HepG2 (cell line): ENCODE results near the gene CSE1L. TPM values are rescaled to one million over a fixed set of nuclear protein-coding genes. Genes with fewer than 3 reads are reported as not detected.

Experiments used
- ATAC-seq: fragments of 200-7000 bp; cut with Tn5 transposase; 3 replicates; pipeline ENCODE4 v1.9.1; 2020; ENCODE audit warnings: mild to moderate bottlenecking, moderate library complexity
- BruUV-seq: library from RNA; stranded (reverse); fragments of 400-500 nt; replicated peaks from 2 replicates; lab custom pipeline; 2021; lab: Mats Ljungman, UMichigan
- CTCF ChIA-PET: fragments of 300-600 bp; formaldehyde crosslinking; extraction: SDS; loops from one replicate; lab custom pipeline; 2021; ENCODE audit warnings: low total read pairs, inconsistent platforms, low intra/inter-chr PET ratio; lab: Yijun Ruan, JAX
- POLR2A ChIA-PET: fragments of 350-600 bp; sonication (Branson Sonifier 250); formaldehyde crosslinking; loops from one replicate; lab custom pipeline; 2020; ENCODE audit warnings: antibody characterized with exemption, inconsistent platforms; lab: Yijun Ruan, JAX
- DNase-seq: peaks from one replicate; pipeline ENCODE4 v3.0.0-alpha.2; 2015; ENCODE audit warnings: low spot score
- FAIRE-seq: peaks from 3 replicates; lab custom pipeline; 2011; peaks lifted over from hg19 to GRCh38; lab: Jason Lieb, UNC
- H2AFZ ChIP-seq: one replicate; pipeline ENCODE4 v1.6.1; 2011; ENCODE audit warnings: low read length, inconsistent platforms
- H3K27ac ChIP-seq: fragments of 300-600 bp; 3 replicates; pipeline ENCODE4 v1.8.0; 2011; ENCODE audit warnings: mixed run types, mild to moderate bottlenecking, mixed read lengths, low read length, inconsistent platforms; ENCODE audit not compliant: insufficient read depth; ENCODE audit errors: extremely low read length
- H3K27me3 ChIP-seq, 2 experiments: fragments of 200-600 bp in 1 of 2; 2 replicates in 1 of 2; 3 replicates in 1 of 2; pipeline versions ENCODE4 v1.6.0 to v1.8.0; 2011; ENCODE audit warnings: low read length in 2 of 2, mild to moderate bottlenecking in 2 of 2, moderate library complexity in 2 of 2, inconsistent platforms in 1 of 2; ENCODE audit not compliant: insufficient read depth in 2 of 2, control insufficient read depth in 1 of 2
- H3K36me3 ChIP-seq, 2 experiments: fragments of 200-600 bp in 1 of 2; replicated peaks in 1 of 2; 2 replicates in 1 of 2; 3 replicates in 1 of 2; pipeline versions ENCODE4 v1.5.1 to v1.8.0; 2011; ENCODE audit warnings: low read length in 2 of 2, inconsistent platforms in 1 of 2; ENCODE audit not compliant: insufficient read depth in 2 of 2, control insufficient read depth in 1 of 2
- H3K4me1 ChIP-seq: 2 replicates; pipeline ENCODE4 v1.5.1; 2012; ENCODE audit warnings: low read length, inconsistent platforms; ENCODE audit not compliant: insufficient read depth
- H3K4me2 ChIP-seq: 2 replicates; pipeline ENCODE4 v1.6.0; 2011; ENCODE audit warnings: low read depth, low read length, inconsistent platforms
- H3K4me3 ChIP-seq, 3 experiments: fragments of 200-600 bp in 1 of 3; sonication (generic), shearing (Covaris generic) in 1 of 3; replicated peaks in 1 of 3; 2 replicates each; pipeline ENCODE4 v1.5.1; 2011 to 2016; ENCODE audit warnings: low read length in 3 of 3, inconsistent platforms in 2 of 3, low read depth in 2 of 3, mild to moderate bottlenecking in 2 of 3, control low read depth in 1 of 3, mixed read lengths in 1 of 3; ENCODE audit not compliant: insufficient read depth in 1 of 3
- H3K79me2 ChIP-seq: one replicate; pipeline ENCODE4 v1.6.1; 2011; ENCODE audit warnings: low read length, inconsistent platforms; ENCODE audit not compliant: insufficient read depth
- H3K9ac ChIP-seq: 2 replicates; pipeline ENCODE4 v1.6.0; 2011; ENCODE audit warnings: mild to moderate bottlenecking, low read depth, low read length, inconsistent platforms; ENCODE audit not compliant: insufficient read depth
- H3K9me3 ChIP-seq: 2 replicates; pipeline ENCODE4 v1.5.1; 2012; ENCODE audit warnings: mild to moderate bottlenecking, low read length
- H4K20me1 ChIP-seq: 2 replicates; pipeline ENCODE4 v1.6.0; 2011; ENCODE audit warnings: inconsistent platforms, mild to moderate bottlenecking, low read length, moderate library complexity; ENCODE audit not compliant: insufficient read depth
- ATF1 ChIP-seq: IDR thresholded peaks from 2 replicates; pipeline ENCODE4 v1.6.1; 2016; ENCODE audit warnings: mild to moderate bottlenecking, control low read depth
- ATF7-NPFF ChIP-seq: sonication (generic); formaldehyde crosslinking; IDR thresholded peaks from 2 replicates; pipeline ENCODE4 v1.8.1; 2023; ENCODE audit warnings: mild to moderate bottlenecking, low read depth, missing genetic modification reagents, moderate library complexity
- GABPB1 ChIP-seq: IDR thresholded peaks from 2 replicates; pipeline ENCODE4 v1.6.1; 2016; ENCODE audit warnings: mild to moderate bottlenecking, missing genetic modification reagents, moderate library complexity, missing compliant biosample characterization
- GTF3A ChIP-seq: sonication (generic); formaldehyde crosslinking; conservative IDR thresholded peaks from 2 replicates; pipeline ENCODE4 v1.4.0; 2020; ENCODE audit warnings: mild to moderate bottlenecking, missing genetic modification reagents
- IRX3 ChIP-seq: sonication (generic); formaldehyde crosslinking; IDR thresholded peaks from 2 replicates; pipeline ENCODE4 v1.8.1; 2023; ENCODE audit warnings: mild to moderate bottlenecking, low read depth, missing genetic modification reagents, borderline replicate concordance
- MBD4 ChIP-seq: IDR thresholded peaks from 2 replicates; pipeline ENCODE4 v1.6.1; 2012; ENCODE audit warnings: low read length, inconsistent platforms, borderline replicate concordance
- MLLT10 ChIP-seq: sonication (generic); formaldehyde crosslinking; IDR thresholded peaks from 2 replicates; pipeline ENCODE4 v1.4.0; 2020; ENCODE audit warnings: missing genetic modification reagents
- NCOR1 ChIP-seq: fragments of 200-600 bp; sonication (generic); IDR thresholded peaks from 2 replicates; pipeline ENCODE4 v1.7.0; 2017; ENCODE audit warnings: antibody characterized with exemption, low read length, borderline replicate concordance
- PHF21A ChIP-seq: sonication (generic); formaldehyde crosslinking; IDR thresholded peaks from 2 replicates; pipeline ENCODE4 v1.5.0; 2020; ENCODE audit warnings: mild to moderate bottlenecking, missing genetic modification reagents
- POLR2A ChIP-seq, 2 experiments: IDR thresholded peaks; 2 replicates each; pipeline ENCODE4 v1.6.1; 2011; ENCODE audit warnings: low read depth in 2 of 2, low read length in 2 of 2, mild to moderate bottlenecking in 1 of 2, moderate library complexity in 1 of 2; ENCODE audit not compliant: insufficient read depth in 1 of 2
- PRPF4 ChIP-seq: fragments of 200-400 bp; formaldehyde crosslinking; IDR thresholded peaks from 2 replicates; pipeline ENCODE4 v1.6.1; 2016; ENCODE audit warnings: low read length, low read depth; ENCODE audit not compliant: poor library complexity, severe bottlenecking
- RBM22 ChIP-seq: fragments of 200-400 bp; formaldehyde crosslinking; optimal IDR thresholded peaks from 2 replicates; pipeline ENCODE3; 2017; ENCODE audit warnings: mild to moderate bottlenecking, low read length, moderate library complexity
- REL ChIP-seq: sonication (generic); formaldehyde crosslinking; conservative IDR thresholded peaks from 2 replicates; pipeline ENCODE4 v1.8.0; 2022; ENCODE audit warnings: mild to moderate bottlenecking, missing genetic modification reagents, moderate library complexity
- SMAD9 ChIP-seq: sonication (generic); formaldehyde crosslinking; IDR thresholded peaks from 2 replicates; pipeline ENCODE4 v1.5.1; 2020; ENCODE audit warnings: mild to moderate bottlenecking, missing genetic modification reagents
- THYN1 ChIP-seq: sonication (generic); formaldehyde crosslinking; IDR thresholded peaks from 2 replicates; pipeline ENCODE4 v1.8.1; 2023; ENCODE audit warnings: low read depth, mild to moderate bottlenecking, moderate library complexity, missing genetic modification reagents, borderline replicate concordance
- ZKSCAN1 ChIP-seq: fragments of 150-350 bp; IDR thresholded peaks from 2 replicates; pipeline ENCODE4 v1.6.1; 2014; ENCODE audit warnings: low read length
- ZNF10 ChIP-seq: sonication (generic); formaldehyde crosslinking; IDR thresholded peaks from 2 replicates; pipeline ENCODE4 v1.4.0; 2020; ENCODE audit warnings: mild to moderate bottlenecking, low read depth, missing genetic modification reagents, borderline replicate concordance
- ZNF382 ChIP-seq: sonication (generic); formaldehyde crosslinking; IDR thresholded peaks from 2 replicates; pipeline ENCODE4 v1.5.0; 2020; ENCODE audit warnings: missing genetic modification reagents, mild to moderate bottlenecking, borderline replicate concordance
- ZNF451 ChIP-seq: sonication (generic); formaldehyde crosslinking; IDR thresholded peaks from 2 replicates; pipeline ENCODE4 v1.5.0; 2020; ENCODE audit warnings: mild to moderate bottlenecking, missing genetic modification reagents
- ZNF570 ChIP-seq: sonication (generic); formaldehyde crosslinking; IDR thresholded peaks from 2 replicates; pipeline ENCODE4 v1.4.0; 2020; ENCODE audit warnings: mild to moderate bottlenecking, missing genetic modification reagents, borderline replicate concordance
- ZNF598 ChIP-seq: sonication (generic); formaldehyde crosslinking; IDR thresholded peaks from 2 replicates; pipeline ENCODE4 v1.5.1; 2020; ENCODE audit warnings: mild to moderate bottlenecking, missing genetic modification reagents, borderline replicate concordance
- ZNF674 ChIP-seq: sonication (generic); formaldehyde crosslinking; IDR thresholded peaks from 2 replicates; pipeline ENCODE4 v1.5.0; 2020; ENCODE audit warnings: low read depth, mild to moderate bottlenecking, missing genetic modification reagents
- ZNF746 ChIP-seq: sonication (generic); formaldehyde crosslinking; IDR thresholded peaks from 2 replicates; pipeline ENCODE4 v1.8.0; 2022; ENCODE audit warnings: mild to moderate bottlenecking, missing genetic modification reagents
- ZNF780A ChIP-seq: sonication (generic); formaldehyde crosslinking; IDR thresholded peaks from 2 replicates; pipeline ENCODE4 v1.8.0; 2022; ENCODE audit warnings: mild to moderate bottlenecking, missing genetic modification reagents, moderate library complexity
- WGBS: methylation state at CpG from one replicate; pipeline ENCODE4 v1.1.6; 2017; ENCODE audit warnings: low lambda C conversion rate; 5-methylcytosine and 5-hydroxymethylcytosine counted together
- in situ Hi-C: cut with HindIII; loops from 2 replicates; pipeline ENCODE4 v1.10.0; 2017; ENCODE audit warnings: low pct_unique_long_range_greater_than_20kb; ENCODE audit not compliant: extremely low pct_ligation_motif_present
- intact Hi-C: fragments of 100-400 bp; cut with micrococcal nuclease; formaldehyde crosslinking; loops from one replicate; pipeline ENCODE4 v1.10.0; 2022; ENCODE audit not compliant: unreplicated experiment
- polyA plus RNA-seq, 8 experiments: library from polyadenylated mRNA; depleted of rRNA in 3 of 8; stranded (reverse) in 7 of 8; unstranded in 1 of 8; fragments of >200 nt; fragmentation: Illumina TruSeq in 4 of 8; extraction: Trizol in 4 of 8; gene quantifications; 2 replicates each; pipeline versions ENCODE4 v1.2.1 to v1.2.3, GENCODE V29; 2011 to 2016; ENCODE audit warnings: low read depth in 4 of 8, missing spikeins in 1 of 8, mixed read lengths in 1 of 8; ENCODE audit not compliant: insufficient read depth in 1 of 8
- total RNA-seq, 5 experiments: library from RNA; depleted of rRNA; stranded (reverse); fragments of >200 nt; fragmentation: Illumina TruSeq; extraction: Trizol; gene quantifications; 2 replicates each; pipeline ENCODE4 v1.2.3, GENCODE V29; 2016; ENCODE audit warnings: low read depth in 1 of 5

CSE1L gene
- total and polyA plus RNA-seq, 2 of the 13 experiments (the other 11 are each of a cell fraction or from before 2014, with no cell fraction given) = 56.9 to 258 TPM

- TF ChIP-seq PRPF4 (no peak), ZNF746 (CRISPR knock-in tag) (peak; percentile 82; the same call in 1 of the 2 replicates), GABPB1 (CRISPR knock-in tag) (peak; percentile 94), SMAD9 (peak; percentile 80), MBD4 (no peak)
These were observed at the start of gene CSE1L (continued) for GRCh38 chr20:49046087-49046900.

- Histone ChIP-seq H3K4me2 (no peak overlapping the region), H3K36me3 (peaks cover 30 to 78% of the 10 kb centered on the region in 2 experiments), H3K27ac (peak overlapping the region; percentile 3), H3K9me3 (no peaks in the 10 kb centered on the region), H3K9ac (no peak overlapping the region), H4K20me1 (no peaks in the 10 kb centered on the region), H3K4me3 (no peak overlapping the region), H2AFZ (no peak overlapping the region), H3K27me3 (no peaks in the 10 kb centered on the region), H3K79me2 (no peaks in the 10 kb centered on the region), H3K4me1 (peaks cover 11% of the 10 kb centered on the region)
- ChIA-PET POLR2A (interaction anchor here (0.6 to 1.0 kb wide), 3 partner anchors 9 to 46 kb away, joined by 3 to 4 read pairs (median 3); partner anchors contain the start of gene CSE1L), CTCF (no interaction called here)
- 58% methylated on average over 3 of the region's 3 CpGs for WGBS
- intact Hi-C loops = no loop called here
- ATAC-seq (peak; percentile 47), FAIRE-seq (no peak), DNase-seq (peak; percentile 52)
- TSS peak; percentile 22 for BruUV-seq
- in situ Hi-C loops = no loop called here
- TF ChIP-seq ZNF10 (CRISPR knock-in tag) (no peak), PHF21A (0 out of 2 replicates have a peak, but pooled peaks have one; percentile 18), ZKSCAN1 (no peak), IRX3 (CRISPR knock-in tag) (no peak), MLLT10 (CRISPR knock-in tag) (no peak), NCOR1 (no peak), ZNF674 (CRISPR knock-in tag) (no peak), ATF1 (CRISPR knock-in tag) (no peak), ZNF451 (CRISPR knock-in tag) (no peak), GTF3A (CRISPR knock-in tag) (no peak), ZNF598 (CRISPR knock-in tag) (no peak), REL (CRISPR knock-in tag) (no peak), POLR2A (IDR thresholded peaks at IDR 0.05; ENCODE audit: insufficient read depth in 1 of 2, low read depth in 2 of 2, low read length in 2 of 2) (peak in 1 of 2 experiments; percentile 16; a peak in 1 of 4 replicates), ZNF570 (CRISPR knock-in tag) (no peak), ATF7-NPFF (no peak), ZNF780A (no peak), RBM22 (peak; percentile 89), THYN1 (CRISPR knock-in tag) (no peak), ZNF382 (CRISPR knock-in tag) (no peak)
These were observed 45.9 kb upstream of the CSE1L start for GRCh38 chr20:48999890-49000870.
